ENCODE data around the gene RPP40. TPM values are rescaled to one million over a fixed set of nuclear protein-coding genes. Genes with fewer than 3 reads are reported as not detected.

The RPP40 gene
- total and polyA plus RNA-seq, 2 of the 8 experiments (the other 6 are each of a cell fraction or from before 2014, with no cell fraction given): 7.0 to 15.7 TPM

DNA sequence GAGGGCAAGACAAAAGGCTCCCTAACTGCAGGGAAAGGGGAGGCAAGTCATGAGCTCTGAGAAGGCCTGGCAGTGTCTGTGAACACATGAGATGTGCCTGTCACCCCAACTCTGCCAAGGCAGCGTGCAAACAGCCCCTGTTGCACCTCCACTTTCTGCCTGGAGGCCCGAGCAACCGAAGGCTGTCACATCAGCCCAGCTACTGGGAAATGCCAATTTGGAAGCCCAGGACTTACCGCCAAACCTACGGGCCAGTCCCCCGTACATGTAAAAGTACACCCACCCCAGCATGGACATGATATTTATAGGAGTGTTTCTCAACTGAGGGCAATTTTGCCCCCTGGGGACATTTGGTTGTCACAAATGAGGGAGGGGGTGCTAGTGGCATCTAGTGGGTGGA, 27.3 kb upstream of the RPP40 start:
- no peak overlapping the region for H3K4me3 ChIP-seq (ENCODE audit: extremely low read depth in 1 of 4, insufficient read depth in 2 of 4, low read depth in 3 of 4, low read length in 4 of 4)
- H2BK12ac ChIP-seq (ENCODE audit: low read depth, low read length): peak overlapping the region; percentile 50; the same call in 1 of the 2 replicates
- H3K79me2 ChIP-seq (ENCODE audit: control insufficient read depth in 1 of 2, insufficient read depth in 2 of 2, low read length in 2 of 2): no peaks in the 10 kb centered on the region
- H3K23me2 ChIP-seq (ENCODE audit: low read depth, low read length): peaks cover 3% of the 10 kb centered on the region; the same call in 1 of the 2 replicates
- no peak overlapping the region for H3K56ac ChIP-seq (replicated peaks; ENCODE audit: insufficient read length, low read depth, low read length)
- H2BK15ac ChIP-seq (ENCODE audit: low read length): no peak overlapping the region
- no peak overlapping the region for H2BK5ac ChIP-seq (ENCODE audit: low read depth, low read length)
- H3K9me3 ChIP-seq (ENCODE audit: insufficient read depth in 2 of 2, low read depth in 1 of 2, low read length in 1 of 2): no peaks in the 10 kb centered on the region
- H3K23ac ChIP-seq (ENCODE audit: insufficient read length): no peak overlapping the region
- no peaks in the 10 kb centered on the region; a peak in 2 of 7 replicates for H3K27me3 ChIP-seq (replicated peaks in 1 of 4; ENCODE audit: control insufficient read depth in 3 of 4, extremely low read depth in 1 of 4, insufficient read depth in 3 of 4, low read length in 3 of 4)
- POLR2A ChIA-PET (ENCODE audit: partially characterized antibody): interaction anchor here (1.5 kb wide), 1 partner anchor 259 kb away, joined by 6 read pairs; no protein-coding TSS in a partner anchor
- H3K4me1 ChIP-seq (replicated peaks in 1 of 4; ENCODE audit: control insufficient read depth in 3 of 4, insufficient read depth in 4 of 4, low read length in 3 of 4): peaks cover 2 to 7% (median 5%) of the 10 kb centered on the region in 4 experiments; a peak in 5 of 7 replicates
- no peak overlapping the region for H3K9ac ChIP-seq (replicated peaks in 1 of 4; ENCODE audit: extremely low read depth in 1 of 4, low read depth in 3 of 4, low read length in 3 of 4)
- FAIRE-seq (no peak), DNase-seq (ENCODE audit: low read depth in 1 of 2, low spot score in 2 of 2) (no peak)
- no peak overlapping the region for H3K18ac ChIP-seq (ENCODE audit: extremely low read depth, low read length)
- H4K8ac ChIP-seq (ENCODE audit: extremely low read depth, insufficient read depth, low read length): no peak overlapping the region
- no peak overlapping the region for H3K14ac ChIP-seq (ENCODE audit: insufficient read length)
- 0 out of 2 replicates have a peak overlapping the region, but pooled peaks have one; percentile 40 for H2BK20ac ChIP-seq (ENCODE audit: low read length)
- H3K4me2 ChIP-seq (ENCODE audit: insufficient read depth in 1 of 2, low read depth in 2 of 2, low read length in 2 of 2): no peak overlapping the region
- CTCF ChIA-PET (ENCODE audit: partially characterized antibody): interaction anchor here (0.7 to 3.4 kb wide), 33 partner anchors 9 to 893 kb away, joined by 3 to 20 read pairs (median 4); partner anchors contain the start of gene RPP40
- H4K20me1 ChIP-seq (replicated peaks in 1 of 2; ENCODE audit: control insufficient read depth in 1 of 2, insufficient read depth in 2 of 2, low read length in 2 of 2): no peaks in the 10 kb centered on the region
- H3K36me3 ChIP-seq (ENCODE audit: control insufficient read depth in 2 of 4, insufficient read depth in 4 of 4, low read length in 3 of 4): no peaks in the 10 kb centered on the region
- WGBS, 2 experiments (ENCODE audit: extremely low coverage in 1 of 2, insufficient coverage in 1 of 2, insufficient read length in 1 of 2, insufficient replicate concordance in 2 of 2, low coverage in 1 of 2, low lambda C conversion rate in 2 of 2, missing lambda C conversion rate in 1 of 2): 99% methylated on average over 6 of the region's 6 CpGs; no CpG with 5 or more reads in 1 of the 2 experiments
- no peaks in the 10 kb centered on the region for H3K79me1 ChIP-seq (ENCODE audit: low read depth, low read length)
- H2AFZ ChIP-seq (ENCODE audit: low read length): 0 out of 2 replicates have a peak overlapping the region, but pooled peaks have one; percentile 6
- no peak overlapping the region for H3K4ac ChIP-seq (replicated peaks; ENCODE audit: insufficient read length, low read depth, low read length)
- no peak overlapping the region for H2BK120ac ChIP-seq (replicated peaks; ENCODE audit: low read depth, low read length)
- H2AK5ac ChIP-seq (ENCODE audit: low read depth, low read length): peak overlapping the region; percentile 76; the same call in 1 of the 2 replicates
- no peak overlapping the region for H4K5ac ChIP-seq (ENCODE audit: insufficient read length, low read depth, low read length)
- H4K91ac ChIP-seq (replicated peaks; ENCODE audit: insufficient read length, low read length): peak overlapping the region; percentile 29
- no peak overlapping the region for H3K27ac ChIP-seq (ENCODE audit: low read depth, low read length)
- TF ChIP-seq SUZ12 (IDR thresholded peaks at IDR 0.05; ENCODE audit: low read length) (no peak), TEAD4 (IDR thresholded peaks at IDR 0.05; ENCODE audit: low read depth, low read length) (no peak), BCL11A (IDR thresholded peaks at IDR 0.05; ENCODE audit: low read depth in 2 of 2, low read length in 2 of 2) (no peak), FOSL1 (IDR thresholded peaks at IDR 0.05; ENCODE audit: insufficient read depth, low read depth, low read length) (no peak), KDM1A (IDR thresholded peaks at IDR 0.05; ENCODE audit: borderline replicate concordance, low read length) (no peak), EP300 (IDR thresholded peaks at IDR 0.05; ENCODE audit: borderline replicate concordance in 1 of 2, low read depth in 2 of 2, low read length in 2 of 2) (no peak), CHD1 (IDR thresholded peaks at IDR 0.05; ENCODE audit: low read depth, low read length) (no peak), TAF7 (optimal IDR thresholded peaks at IDR 0.05; ENCODE audit: borderline replicate concordance, low read depth, low read length) (no peak), TBP (IDR thresholded peaks at IDR 0.05; ENCODE audit: low read depth, low read length) (no peak), BRCA1 (IDR thresholded peaks at IDR 0.05; ENCODE audit: low read depth, low read length) (no peak), CTBP2 (IDR thresholded peaks at IDR 0.05; ENCODE audit: borderline replicate concordance, insufficient read depth, insufficient read length, low read length) (no peak)
- TF ChIP-seq, protein P1, sequence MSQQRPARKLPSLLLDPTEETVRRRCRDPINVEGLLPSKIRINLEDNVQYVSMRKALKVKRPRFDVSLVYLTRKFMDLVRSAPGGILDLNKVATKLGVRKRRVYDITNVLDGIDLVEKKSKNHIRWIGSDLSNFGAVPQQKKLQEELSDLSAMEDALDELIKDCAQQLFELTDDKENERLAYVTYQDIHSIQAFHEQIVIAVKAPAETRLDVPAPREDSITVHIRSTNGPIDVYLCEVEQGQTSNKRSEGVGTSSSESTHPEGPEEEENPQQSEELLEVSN (IDR thresholded peaks at IDR 0.05): no peak
